Measurements from ENCODE around the gene NDUFV2. TPM values are rescaled to one million over a fixed set of nuclear protein-coding genes. Genes with fewer than 3 reads are reported as not detected.
"Not testable (repeated sequence)": the region's sequence is repeated elsewhere in the genome, so short reads cannot be mapped to it uniquely, and the experiment has no call there.

NDUFV2 gene
- total RNA-seq, 1 experiment from 2014 or later: 221 TPM

GRCh38 chr18:9086624-9087023 lies 15.9 kb upstream of the NDUFV2 start:
- DNase-seq (ENCODE audit: low read depth, low spot score): no peak
- in situ Hi-C loops (cut with HindIII; ENCODE audit: low pct_unique_long_range_greater_than_20kb, low sequenced_read_pairs): no loop called here

DNA sequence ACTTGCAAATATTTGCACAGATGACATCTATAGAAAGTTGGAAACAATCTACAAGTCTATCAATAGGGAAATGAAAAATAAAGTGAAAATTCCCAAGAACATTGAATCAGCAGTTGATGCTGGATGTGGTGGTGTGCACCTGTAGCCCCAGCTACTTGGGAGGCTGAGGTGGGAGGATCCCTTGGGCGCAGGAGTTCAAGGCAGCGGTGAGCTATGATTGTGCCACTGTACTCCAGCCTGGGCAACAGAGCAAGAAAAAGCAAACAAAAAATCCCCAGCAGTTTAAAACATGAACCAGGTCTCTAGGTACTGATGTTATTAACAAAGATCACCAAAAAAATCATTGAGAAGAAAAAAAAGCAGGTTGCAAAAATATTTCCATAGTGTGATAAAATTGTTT lies 15.4 kb upstream of the NDUFV2 start:
- in situ Hi-C loops (cut with HindIII; ENCODE audit: low pct_unique_long_range_greater_than_20kb, low sequenced_read_pairs): no loop called here

DNA sequence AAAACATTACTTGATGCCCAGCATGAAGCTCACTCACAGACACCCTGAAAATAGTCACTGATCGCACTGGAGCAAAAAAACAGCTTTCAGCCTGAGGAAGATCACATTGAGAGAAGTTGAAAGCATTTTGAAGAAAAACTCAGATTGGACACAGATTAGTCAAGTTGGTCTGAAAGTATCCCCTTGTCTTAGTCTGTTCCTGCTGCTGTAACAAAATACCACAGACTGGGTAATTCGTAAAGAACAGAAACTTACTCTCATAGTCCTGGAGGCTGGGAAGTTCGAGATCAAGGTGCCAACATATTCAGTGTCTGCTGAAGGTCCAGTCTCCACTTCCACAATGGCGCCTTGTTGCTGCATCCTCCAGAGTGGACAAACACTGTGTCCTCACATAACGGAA lies 14.2 kb upstream of the NDUFV2 start:
- in situ Hi-C loops (cut with HindIII; ENCODE audit: low pct_unique_long_range_greater_than_20kb, low sequenced_read_pairs): no loop called here
- DNase-seq (ENCODE audit: low read depth, low spot score): no peak

More for the DNA sequence above, 15.4 kb upstream of the NDUFV2 start:
- DNase-seq (ENCODE audit: low read depth, low spot score): no peak

GRCh38 chr18:9088727-9089126 lies 13.8 kb upstream of the NDUFV2 start:
- in situ Hi-C loops (cut with HindIII; ENCODE audit: low pct_unique_long_range_greater_than_20kb, low sequenced_read_pairs); DNase-seq (ENCODE audit: low read depth, low spot score): not testable (repeated sequence)

DNA sequence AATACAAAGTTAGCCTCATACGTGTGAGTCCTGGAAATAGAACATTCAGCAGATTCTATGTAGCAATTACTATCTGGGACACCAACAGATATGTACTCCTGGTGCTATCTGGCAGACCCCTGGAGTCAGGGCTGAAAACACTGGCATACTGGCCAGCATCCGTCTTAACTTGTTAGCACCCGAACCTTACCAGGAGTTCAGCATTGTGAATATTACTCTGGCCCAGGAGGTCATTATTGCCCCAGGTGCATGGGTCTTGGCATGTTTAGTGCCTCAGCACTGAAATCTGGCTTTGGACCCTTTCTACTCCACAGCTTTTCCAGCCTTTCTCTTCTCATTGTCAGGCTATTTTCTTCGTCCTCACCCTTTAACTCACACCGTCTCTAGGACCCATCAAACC lies 11.9 kb upstream of the NDUFV2 start:
- DNase-seq (ENCODE audit: low read depth, low spot score): no peak

GRCh38 chr18:9091066-9091476 lies 11.4 kb upstream of the NDUFV2 start:
- in situ Hi-C loops (cut with HindIII; ENCODE audit: low pct_unique_long_range_greater_than_20kb, low sequenced_read_pairs): no loop called here
- no peak for DNase-seq (ENCODE audit: low read depth, low spot score)

More for the DNA sequence above, 11.9 kb upstream of the NDUFV2 start:
- in situ Hi-C loops (cut with HindIII; ENCODE audit: low pct_unique_long_range_greater_than_20kb, low sequenced_read_pairs): no loop called here

DNA sequence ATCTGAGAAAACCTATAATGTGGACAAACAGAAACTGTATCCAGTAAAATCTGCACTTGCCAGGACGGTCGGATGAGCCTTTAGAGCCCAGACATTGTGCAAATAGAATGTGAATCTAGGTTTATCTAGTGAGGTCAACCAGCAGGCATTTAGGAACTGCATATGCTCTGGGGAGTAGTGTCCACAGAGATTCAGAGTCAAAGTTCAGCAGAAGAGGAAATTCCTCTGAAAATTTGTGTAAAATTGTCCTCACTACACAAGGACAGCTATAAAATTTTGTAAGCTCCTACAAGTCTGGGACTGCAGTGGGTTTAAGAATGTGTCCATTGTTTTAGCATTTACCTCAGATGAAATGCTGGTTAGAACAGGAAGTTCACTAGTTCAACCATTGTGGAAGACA lies 9.8 kb upstream of the NDUFV2 start:
- in situ Hi-C loops (cut with HindIII; ENCODE audit: low pct_unique_long_range_greater_than_20kb, low sequenced_read_pairs): no loop called here
- DNase-seq (ENCODE audit: low read depth, low spot score): peak; percentile 54

DNA sequence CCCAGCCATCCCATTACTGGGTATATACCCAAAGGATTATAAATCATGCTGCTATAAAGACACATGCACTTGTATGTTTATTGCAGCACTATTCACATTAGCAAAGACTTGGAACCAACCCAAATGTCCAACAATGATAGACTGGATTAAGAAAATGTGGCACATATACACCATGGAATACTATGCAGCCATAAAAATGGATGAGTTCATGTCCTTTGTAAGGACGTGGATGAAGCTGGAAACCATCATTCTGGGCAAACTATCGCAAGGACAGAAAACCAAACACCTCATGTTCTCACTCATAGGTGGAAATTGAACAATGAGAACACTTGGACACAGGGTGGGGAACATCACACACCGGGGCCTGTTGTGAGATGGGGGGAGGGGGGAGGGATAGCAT lies 9.4 kb upstream of the NDUFV2 start:
- DNase-seq (ENCODE audit: low read depth, low spot score); in situ Hi-C loops (cut with HindIII; ENCODE audit: low pct_unique_long_range_greater_than_20kb, low sequenced_read_pairs): not testable (repeated sequence)

DNA sequence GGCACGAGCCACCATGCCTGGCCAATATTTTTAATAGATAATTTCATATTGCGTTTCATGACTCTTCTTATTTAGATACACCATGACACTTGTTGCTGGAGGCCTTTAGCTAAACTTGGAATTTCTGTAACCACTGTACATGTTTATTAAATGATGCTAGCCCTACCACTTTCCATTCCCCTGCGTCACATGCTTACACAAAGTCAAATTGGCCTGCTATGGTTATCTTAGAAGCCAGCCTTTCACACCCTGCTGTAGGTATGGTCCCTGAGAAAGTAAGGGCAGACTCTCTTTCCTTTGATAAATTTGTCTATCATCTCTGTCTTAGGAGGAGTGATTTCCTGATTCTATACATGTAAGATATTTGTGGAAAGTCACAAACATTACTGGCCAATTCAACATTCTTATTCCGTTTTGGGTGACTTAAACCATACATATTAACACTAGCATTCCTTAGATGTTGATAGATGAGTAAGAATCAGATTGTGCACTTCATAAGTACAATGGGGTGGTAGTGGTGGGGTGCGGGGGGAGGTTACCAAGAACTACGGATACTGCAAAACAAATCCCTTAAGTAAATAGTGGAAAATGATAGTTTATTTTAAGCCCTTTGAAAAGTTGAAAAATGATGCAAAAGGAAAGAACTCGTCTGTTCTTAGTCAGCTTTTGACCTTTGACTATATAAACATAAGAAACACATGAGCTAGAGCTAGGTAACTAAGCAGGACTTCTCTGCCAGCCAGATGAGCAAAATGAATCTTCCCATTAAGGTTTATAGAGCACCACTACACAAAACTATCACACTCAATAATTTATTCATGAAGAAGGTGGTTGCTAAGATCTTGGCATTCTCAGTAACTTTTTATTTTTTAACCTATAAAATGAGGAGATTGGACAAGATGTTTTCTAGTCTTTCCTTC lies 7.9 kb upstream of the NDUFV2 start:
- in situ Hi-C loops (cut with HindIII; ENCODE audit: low pct_unique_long_range_greater_than_20kb, low sequenced_read_pairs): no loop called here
- DNase-seq (ENCODE audit: low read depth, low spot score): no peak

- DNase-seq (ENCODE audit: low read depth, low spot score): peak; percentile 59
- in situ Hi-C loops (cut with HindIII; ENCODE audit: low pct_unique_long_range_greater_than_20kb, low sequenced_read_pairs): no loop called here
These were observed 7.0 kb upstream of the NDUFV2 start for GRCh38 chr18:9095297-9096006.

DNA sequence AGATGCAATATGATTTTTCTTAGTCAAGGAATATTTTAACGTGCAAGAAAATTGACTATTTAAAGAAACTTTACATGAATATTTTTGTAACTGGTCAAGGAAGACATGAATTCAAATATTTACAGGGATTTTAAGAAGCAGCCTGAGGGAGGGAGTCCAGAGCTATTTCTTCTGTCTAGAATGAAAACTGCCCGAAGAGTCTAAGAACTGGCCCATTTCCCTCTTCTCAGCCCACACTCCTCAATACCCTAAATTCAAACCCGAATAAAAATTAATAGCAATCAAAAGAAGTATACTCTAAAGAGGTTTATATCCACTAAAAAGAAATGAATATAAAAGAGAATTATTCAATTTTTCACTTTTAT lies 6.5 kb upstream of the NDUFV2 start:
- DNase-seq (ENCODE audit: low read depth, low spot score): no peak
- in situ Hi-C loops (cut with HindIII; ENCODE audit: low pct_unique_long_range_greater_than_20kb, low sequenced_read_pairs): no loop called here

DNA sequence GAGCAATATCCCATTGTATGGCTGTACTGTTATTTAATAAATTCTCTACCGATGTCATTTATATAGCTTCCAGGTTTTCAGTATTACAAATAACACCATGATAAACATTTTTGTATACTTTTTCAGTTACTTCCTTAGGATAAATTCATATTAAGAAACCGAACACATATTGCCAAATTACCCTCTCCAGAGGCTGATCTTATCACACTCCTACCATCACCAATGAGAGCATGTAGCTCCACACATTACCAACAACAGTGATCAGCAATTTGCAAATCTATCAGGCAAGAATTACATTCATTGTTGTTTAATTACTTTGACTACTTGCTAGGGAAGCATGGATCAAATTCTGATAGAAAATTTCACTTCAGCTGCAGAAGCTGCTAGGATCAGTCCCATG lies 5.8 kb upstream of the NDUFV2 start:
- no peak for DNase-seq (ENCODE audit: low read depth, low spot score)
- in situ Hi-C loops (cut with HindIII; ENCODE audit: low pct_unique_long_range_greater_than_20kb, low sequenced_read_pairs): no loop called here

- in situ Hi-C loops (cut with HindIII; ENCODE audit: low pct_unique_long_range_greater_than_20kb, low sequenced_read_pairs): no loop called here
- no peak for DNase-seq (ENCODE audit: low read depth, low spot score)
These were observed 5.2 kb upstream of the NDUFV2 start for GRCh38 chr18:9097349-9097748.

DNA sequence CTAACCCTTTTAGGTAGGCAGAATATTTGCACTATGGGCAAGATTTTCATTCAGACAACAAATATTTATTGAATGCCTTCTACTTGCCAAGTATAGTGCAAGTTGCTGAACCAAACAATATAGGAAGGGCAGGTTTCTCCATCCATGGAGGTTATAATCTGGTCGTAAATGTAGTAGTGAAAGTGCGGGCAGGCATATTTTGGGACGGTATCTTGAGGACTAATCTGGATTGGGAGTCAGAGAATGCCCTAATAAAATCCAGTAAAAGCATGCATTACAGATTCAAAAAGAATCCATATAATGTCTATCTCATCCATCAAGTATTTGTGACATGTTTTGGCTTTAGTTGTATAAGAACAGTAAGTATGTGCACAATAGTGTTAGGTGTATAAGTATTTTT lies 1.7 kb upstream of the NDUFV2 start:
- no peak for DNase-seq (ENCODE audit: low read depth, low spot score)
- in situ Hi-C loops (cut with HindIII; ENCODE audit: low pct_unique_long_range_greater_than_20kb, low sequenced_read_pairs): no loop called here

GRCh38 chr18:9101730-9102507 lies 580 bp upstream of the NDUFV2 start:
- in situ Hi-C loops (cut with HindIII; ENCODE audit: low pct_unique_long_range_greater_than_20kb, low sequenced_read_pairs): no loop called here
- peak; percentile 48 for DNase-seq (ENCODE audit: low read depth, low spot score)

GRCh38 chr18:9103376-9103873 lies 926 bp downstream of the NDUFV2 start:
- DNase-seq (ENCODE audit: low read depth, low spot score): peak; percentile 19
- in situ Hi-C loops (cut with HindIII; ENCODE audit: low pct_unique_long_range_greater_than_20kb, low sequenced_read_pairs): no loop called here

- DNase-seq (ENCODE audit: low read depth, low spot score): no peak
- in situ Hi-C loops (cut with HindIII; ENCODE audit: low pct_unique_long_range_greater_than_20kb, low sequenced_read_pairs): no loop called here
These were observed 1.9 kb downstream of the NDUFV2 start for GRCh38 chr18:9104244-9104901.
